Measurements from ENCODE around the gene CCL2.

The CCL2 gene

DNA sequence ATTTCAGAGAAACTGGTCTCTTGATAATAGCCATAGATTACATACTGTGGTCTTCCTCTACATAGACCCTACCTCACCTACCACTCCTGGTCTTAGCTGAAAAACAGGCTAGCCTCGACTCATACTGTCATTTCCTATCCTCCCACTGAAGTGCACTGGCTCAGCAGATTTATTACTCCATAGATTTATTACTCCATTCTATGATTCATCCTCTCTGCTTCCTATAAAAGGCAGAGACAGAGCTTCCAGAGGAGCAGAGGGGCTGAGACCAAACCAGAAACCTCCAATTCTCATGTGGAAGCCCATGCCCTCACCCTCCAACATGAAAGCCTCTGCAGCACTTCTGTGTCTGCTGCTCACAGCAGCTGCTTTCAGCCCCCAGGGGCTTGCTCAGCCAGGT lies 14.9 kb downstream of the CCL2 start, which contains the start of gene CCL7:
CCL7 (plus strand) TSS at position 253 of the 400 bp plus-strand sequence; CDS start at position 323, 70 bp downstream.
- H3K27me3 ChIP-seq (ENCODE audit: insufficient read depth, poor library complexity, severe bottlenecking) = no peaks in the 10 kb centered on the region
- H3K4me3 ChIP-seq (replicated peaks; ENCODE audit: insufficient read depth, low read length) = no peak within 1 kb of the TSS
- H3K27ac ChIP-seq (replicated peaks) = no peak within 1 kb of the TSS
- DNase-seq (ENCODE audit: low read depth in 1 of 2, low spot score in 1 of 2) = no peak
- TF ChIP-seq GABPA (IDR thresholded peaks at IDR 0.05; ENCODE audit: low read depth) = no peak
- no peak for TF ChIP-seq POLR2AphosphoS5 (IDR thresholded peaks at IDR 0.05; ENCODE audit: low read depth)
- TF ChIP-seq SPI1 (IDR thresholded peaks at IDR 0.05; ENCODE audit: borderline replicate concordance, low read depth) = no peak
- TF ChIP-seq, protein P1, sequence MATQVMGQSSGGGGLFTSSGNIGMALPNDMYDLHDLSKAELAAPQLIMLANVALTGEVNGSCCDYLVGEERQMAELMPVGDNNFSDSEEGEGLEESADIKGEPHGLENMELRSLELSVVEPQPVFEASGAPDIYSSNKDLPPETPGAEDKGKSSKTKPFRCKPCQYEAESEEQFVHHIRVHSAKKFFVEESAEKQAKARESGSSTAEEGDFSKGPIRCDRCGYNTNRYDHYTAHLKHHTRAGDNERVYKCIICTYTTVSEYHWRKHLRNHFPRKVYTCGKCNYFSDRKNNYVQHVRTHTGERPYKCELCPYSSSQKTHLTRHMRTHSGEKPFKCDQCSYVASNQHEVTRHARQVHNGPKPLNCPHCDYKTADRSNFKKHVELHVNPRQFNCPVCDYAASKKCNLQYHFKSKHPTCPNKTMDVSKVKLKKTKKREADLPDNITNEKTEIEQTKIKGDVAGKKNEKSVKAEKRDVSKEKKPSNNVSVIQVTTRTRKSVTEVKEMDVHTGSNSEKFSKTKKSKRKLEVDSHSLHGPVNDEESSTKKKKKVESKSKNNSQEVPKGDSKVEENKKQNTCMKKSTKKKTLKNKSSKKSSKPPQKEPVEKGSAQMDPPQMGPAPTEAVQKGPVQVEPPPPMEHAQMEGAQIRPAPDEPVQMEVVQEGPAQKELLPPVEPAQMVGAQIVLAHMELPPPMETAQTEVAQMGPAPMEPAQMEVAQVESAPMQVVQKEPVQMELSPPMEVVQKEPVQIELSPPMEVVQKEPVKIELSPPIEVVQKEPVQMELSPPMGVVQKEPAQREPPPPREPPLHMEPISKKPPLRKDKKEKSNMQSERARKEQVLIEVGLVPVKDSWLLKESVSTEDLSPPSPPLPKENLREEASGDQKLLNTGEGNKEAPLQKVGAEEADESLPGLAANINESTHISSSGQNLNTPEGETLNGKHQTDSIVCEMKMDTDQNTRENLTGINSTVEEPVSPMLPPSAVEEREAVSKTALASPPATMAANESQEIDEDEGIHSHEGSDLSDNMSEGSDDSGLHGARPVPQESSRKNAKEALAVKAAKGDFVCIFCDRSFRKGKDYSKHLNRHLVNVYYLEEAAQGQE (IDR thresholded peaks at IDR 0.05; ENCODE audit: insufficient replicate concordance, low read depth) = no peak
- TF ChIP-seq, protein P2, sequence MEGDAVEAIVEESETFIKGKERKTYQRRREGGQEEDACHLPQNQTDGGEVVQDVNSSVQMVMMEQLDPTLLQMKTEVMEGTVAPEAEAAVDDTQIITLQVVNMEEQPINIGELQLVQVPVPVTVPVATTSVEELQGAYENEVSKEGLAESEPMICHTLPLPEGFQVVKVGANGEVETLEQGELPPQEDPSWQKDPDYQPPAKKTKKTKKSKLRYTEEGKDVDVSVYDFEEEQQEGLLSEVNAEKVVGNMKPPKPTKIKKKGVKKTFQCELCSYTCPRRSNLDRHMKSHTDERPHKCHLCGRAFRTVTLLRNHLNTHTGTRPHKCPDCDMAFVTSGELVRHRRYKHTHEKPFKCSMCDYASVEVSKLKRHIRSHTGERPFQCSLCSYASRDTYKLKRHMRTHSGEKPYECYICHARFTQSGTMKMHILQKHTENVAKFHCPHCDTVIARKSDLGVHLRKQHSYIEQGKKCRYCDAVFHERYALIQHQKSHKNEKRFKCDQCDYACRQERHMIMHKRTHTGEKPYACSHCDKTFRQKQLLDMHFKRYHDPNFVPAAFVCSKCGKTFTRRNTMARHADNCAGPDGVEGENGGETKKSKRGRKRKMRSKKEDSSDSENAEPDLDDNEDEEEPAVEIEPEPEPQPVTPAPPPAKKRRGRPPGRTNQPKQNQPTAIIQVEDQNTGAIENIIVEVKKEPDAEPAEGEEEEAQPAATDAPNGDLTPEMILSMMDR (IDR thresholded peaks at IDR 0.05; ENCODE audit: insufficient read depth, low read length) = no peak

DNA sequence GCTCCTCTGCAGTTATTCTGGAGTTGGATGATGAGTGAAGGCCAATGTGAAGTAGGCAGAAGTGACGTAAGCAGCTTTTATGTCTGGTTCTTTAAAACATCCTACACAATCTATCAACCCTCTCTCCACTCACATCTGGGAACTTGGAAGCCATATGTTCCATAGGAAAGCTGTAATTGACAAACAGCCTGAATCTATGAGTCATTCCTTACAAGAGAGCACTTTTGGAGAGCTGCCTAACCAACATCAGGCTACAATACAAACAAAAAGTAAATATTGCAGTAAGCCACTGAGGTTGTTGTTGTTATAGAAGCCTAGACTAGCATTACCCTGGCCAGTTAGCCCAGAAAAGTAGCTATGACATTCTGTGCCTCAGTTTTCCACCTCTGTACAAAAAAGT lies 20.8 kb downstream of the CCL2 start:
- DNase-seq (ENCODE audit: low read depth in 1 of 2, low spot score in 1 of 2) = no peak
- Histone ChIP-seq H3K4me3 (replicated peaks; ENCODE audit: insufficient read depth, low read length) (no peak overlapping the region), H3K27me3 (ENCODE audit: insufficient read depth, poor library complexity, severe bottlenecking) (no peaks in the 10 kb centered on the region), H3K27ac (replicated peaks) (no peak overlapping the region)
- TF ChIP-seq, protein P2 (IDR thresholded peaks at IDR 0.05; ENCODE audit: insufficient read depth, low read length) = no peak
- TF ChIP-seq, protein P1 (IDR thresholded peaks at IDR 0.05; ENCODE audit: insufficient replicate concordance, low read depth) = no peak
- no peak for TF ChIP-seq GABPA (IDR thresholded peaks at IDR 0.05; ENCODE audit: low read depth)
- TF ChIP-seq SPI1 (IDR thresholded peaks at IDR 0.05; ENCODE audit: borderline replicate concordance, low read depth) = no peak
- TF ChIP-seq POLR2AphosphoS5 (IDR thresholded peaks at IDR 0.05; ENCODE audit: low read depth) = no peak

DNA sequence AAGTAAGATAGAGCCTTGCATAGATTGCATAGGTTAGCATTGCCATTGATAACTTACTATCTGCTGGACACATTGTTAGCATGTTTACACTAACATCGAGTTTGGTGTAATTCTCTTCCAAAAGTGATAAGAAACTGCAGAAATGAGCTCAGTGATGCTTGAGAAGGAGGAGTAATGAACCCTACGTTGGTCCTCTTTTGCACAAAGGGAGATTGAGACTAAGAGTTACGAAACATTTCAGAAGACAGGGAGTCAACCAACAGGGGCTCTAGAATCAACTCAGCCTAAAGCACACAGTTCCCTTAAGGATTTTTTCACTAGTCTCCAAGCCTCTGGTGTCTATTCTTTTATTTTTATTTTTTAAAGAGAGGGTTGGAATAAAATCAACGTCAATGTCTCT lies 21.7 kb downstream of the CCL2 start:
- DNase-seq (ENCODE audit: low read depth in 1 of 2, low spot score in 1 of 2) = no peak
- Histone ChIP-seq H3K4me3 (replicated peaks; ENCODE audit: insufficient read depth, low read length) (no peak overlapping the region), H3K27me3 (ENCODE audit: insufficient read depth, poor library complexity, severe bottlenecking) (no peaks in the 10 kb centered on the region), H3K27ac (replicated peaks) (no peak overlapping the region)
- TF ChIP-seq GABPA (IDR thresholded peaks at IDR 0.05; ENCODE audit: low read depth) (no peak), SPI1 (IDR thresholded peaks at IDR 0.05; ENCODE audit: borderline replicate concordance, low read depth) (no peak), POLR2AphosphoS5 (IDR thresholded peaks at IDR 0.05; ENCODE audit: low read depth) (no peak)
- TF ChIP-seq, protein P1 (IDR thresholded peaks at IDR 0.05; ENCODE audit: insufficient replicate concordance, low read depth) = no peak
